PC-3 (cell line): Measurements from ENCODE around the gene RNF5.

Experiments used
- CTCF ChIP-seq: fragments of 300-600 bp; sonication (generic); conservative IDR thresholded peaks from 2 replicates; pipeline ENCODE4 v1.5.1; 2017; ENCODE audit warnings: antibody characterized with exemption, low read depth, mild to moderate bottlenecking, low read length
- EZH2 ChIP-seq: fragments of 300-600 bp; sonication (generic); IDR thresholded peaks from one replicate; pipeline ENCODE4 v1.6.1; 2017; ENCODE audit warnings: antibody characterized with exemption, mild to moderate bottlenecking, low read length; ENCODE audit not compliant: unreplicated experiment

GRCh38 chr6:32181148-32181702 lies 3.0 kb downstream of the RNF5 start:
- TF ChIP-seq EZH2 (no peak), CTCF (no peak)
